ENCODE results near the gene GATC.
"Not testable (repeated sequence)": the region's sequence is repeated elsewhere in the genome, so short reads cannot be mapped to it uniquely, and the experiment has no call there.

GATC gene

DNA sequence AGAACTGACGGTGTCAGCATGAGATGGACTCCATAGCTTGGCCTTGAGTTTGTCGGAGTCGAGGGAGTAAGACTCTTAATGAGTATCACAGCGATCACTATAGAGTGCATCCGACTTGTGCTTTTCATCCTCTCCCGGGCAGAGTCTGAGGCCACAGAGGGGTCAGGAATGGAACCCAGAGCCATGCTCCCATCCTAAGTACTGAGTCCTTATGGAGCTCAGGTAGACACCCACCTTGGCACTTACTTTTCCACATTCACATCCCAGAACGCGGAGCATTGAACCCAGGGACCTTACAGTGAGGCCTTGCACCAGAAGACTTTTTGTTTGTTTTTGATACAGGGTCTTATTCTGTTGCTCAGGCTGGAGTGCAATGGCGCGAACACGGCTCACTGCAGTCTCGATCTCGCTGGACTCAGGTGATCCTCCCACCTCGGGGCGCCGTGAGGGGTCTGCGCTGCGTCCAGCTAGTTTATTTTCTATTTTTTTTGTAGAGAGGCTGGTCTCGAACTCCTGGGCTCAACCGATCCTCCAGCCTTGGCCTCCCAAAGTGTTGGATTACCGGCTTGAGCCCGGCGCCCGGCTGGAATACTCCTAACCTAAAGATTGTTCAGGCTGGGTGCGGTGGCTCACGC, 24.0 kb downstream of the GATC start:
- DNase-seq (ENCODE audit: low spot score): no peak

DNA sequence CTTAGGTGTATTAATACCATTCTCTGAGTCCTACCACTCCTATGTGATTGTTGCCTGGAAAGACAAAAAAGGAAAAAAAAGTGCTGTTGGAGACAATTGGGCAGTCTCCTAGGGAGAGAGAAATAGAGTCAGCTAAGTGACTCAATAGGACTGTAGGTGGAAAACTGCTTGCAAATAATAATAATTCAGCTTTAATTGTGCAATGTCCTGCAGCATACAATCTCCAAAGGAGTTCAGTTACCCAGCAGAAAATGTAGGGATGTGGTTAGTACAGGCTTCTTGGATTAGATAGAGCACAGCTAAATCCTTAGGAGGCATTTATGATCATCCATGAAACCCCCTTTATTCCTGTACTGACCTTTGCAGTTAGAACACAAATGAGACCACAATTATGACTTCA, 26.3 kb downstream of the GATC start:
- no peak for DNase-seq (ENCODE audit: low spot score)

DNA sequence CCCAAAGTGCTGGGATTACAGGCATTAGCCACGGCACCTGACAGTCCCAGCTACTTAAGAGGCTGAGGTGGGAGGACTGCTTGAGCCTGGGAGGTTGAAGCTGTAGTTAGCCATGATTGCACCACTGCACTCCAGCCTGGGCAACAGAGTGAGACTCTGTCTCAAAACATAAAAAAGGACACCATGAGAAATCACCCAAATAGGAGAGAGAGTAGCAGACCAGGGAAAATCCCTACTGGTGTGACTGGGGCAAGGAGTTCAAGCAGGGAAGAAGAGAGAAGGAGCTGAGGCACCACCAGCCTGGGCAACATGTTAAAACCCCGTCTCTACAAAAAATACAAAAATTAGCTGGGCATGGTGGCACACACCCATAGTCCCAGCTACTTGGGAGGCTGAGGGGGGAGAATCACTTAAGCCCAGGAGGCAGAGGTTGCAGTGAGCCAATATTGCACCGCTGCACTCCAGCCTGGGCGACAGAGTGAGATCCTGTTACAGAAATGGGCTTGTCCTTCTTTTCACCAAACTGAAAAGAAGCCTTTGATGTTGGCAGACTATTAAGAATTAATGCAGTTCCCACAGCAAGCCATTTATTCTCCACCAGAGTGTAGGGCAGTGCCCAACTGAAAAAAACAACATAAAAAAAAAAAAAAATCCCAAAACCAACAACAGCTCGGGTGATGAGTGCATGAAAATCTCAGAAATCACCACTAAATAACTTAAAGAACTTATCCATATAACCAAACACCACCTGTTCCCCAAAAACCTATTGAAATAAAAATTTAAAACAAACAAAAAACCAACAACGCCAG, 27.8 kb downstream of the GATC start:
- DNase-seq (ENCODE audit: low spot score): no peak

DNA sequence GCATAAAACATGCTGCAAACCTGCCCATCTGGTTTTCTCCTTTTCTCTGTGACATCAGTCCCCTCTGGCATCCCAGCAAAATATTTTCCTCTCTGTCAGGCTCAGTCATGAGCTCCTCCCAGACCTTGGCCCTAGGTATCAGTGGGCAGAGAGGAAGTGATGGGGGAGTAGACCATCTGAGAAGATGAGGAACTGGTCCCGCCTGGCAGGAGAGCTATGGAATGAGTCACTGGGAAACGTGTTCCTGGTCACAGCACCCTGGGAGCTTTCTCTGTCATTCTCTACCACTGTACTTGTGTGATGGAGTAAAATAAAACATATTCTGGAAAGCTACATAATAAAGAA, 28.3 kb downstream of the GATC start:
- no peak for DNase-seq (ENCODE audit: low spot score)

DNA sequence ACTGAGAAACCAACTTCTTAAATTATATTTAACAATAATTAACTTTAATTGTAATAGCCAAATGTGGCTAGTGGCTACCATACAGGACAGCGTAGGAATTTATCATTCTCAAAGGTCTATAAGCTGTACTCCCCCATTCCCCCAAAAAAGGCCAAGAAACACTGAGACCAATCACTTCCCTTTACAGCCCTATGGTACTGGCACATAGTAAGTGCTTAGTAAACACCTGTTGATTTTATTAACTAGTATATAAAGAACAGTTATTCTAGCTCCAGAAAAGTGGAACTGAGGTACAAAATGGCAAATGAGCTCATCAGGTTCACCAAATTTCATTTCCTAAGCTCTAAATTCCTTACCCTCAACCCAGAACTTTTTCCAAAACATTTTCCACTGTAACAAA, 29.4 kb downstream of the GATC start:
- no peak for DNase-seq (ENCODE audit: low spot score)

DNA sequence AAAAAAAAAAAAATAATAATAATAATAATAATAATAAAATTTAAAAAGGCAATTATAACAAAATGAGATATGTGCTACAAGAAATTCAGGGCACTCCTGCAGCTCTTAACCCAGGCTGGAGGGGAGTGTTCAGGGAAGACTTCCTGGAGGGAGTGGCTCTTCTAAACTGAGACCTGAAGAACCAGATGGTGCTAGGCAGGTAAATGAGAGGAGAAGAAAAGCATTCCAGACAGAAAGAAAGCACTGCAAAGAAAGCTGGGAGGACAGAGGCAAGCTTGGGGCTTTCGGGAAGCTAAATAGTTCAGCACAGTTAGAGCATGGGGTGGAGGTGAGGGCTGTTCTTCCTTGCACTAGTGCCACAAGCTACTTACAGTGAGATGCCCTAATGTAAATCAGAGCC, 33.2 kb downstream of the GATC start:
- DNase-seq (ENCODE audit: low spot score): no peak

DNA sequence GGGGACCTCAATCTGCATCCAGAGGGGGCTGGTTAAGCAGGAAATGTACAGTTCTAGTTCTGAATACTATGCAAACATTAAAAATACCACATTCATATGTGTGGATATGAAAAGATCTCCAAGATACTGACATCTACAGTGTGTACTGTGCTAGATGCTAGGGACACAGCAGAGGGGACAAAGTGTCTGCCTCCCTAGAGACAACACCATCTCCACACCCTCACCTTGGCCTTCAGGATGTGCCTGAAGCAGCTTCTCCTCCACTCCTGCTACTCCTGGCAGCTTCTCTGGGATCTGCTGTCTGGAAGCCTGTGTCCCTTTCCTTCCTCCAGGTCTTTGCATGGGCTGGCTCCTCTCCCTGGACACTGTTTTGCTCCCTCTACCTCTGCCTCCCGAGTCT, 34.0 kb downstream of the GATC start:
- no peak for DNase-seq (ENCODE audit: low spot score)

DNA sequence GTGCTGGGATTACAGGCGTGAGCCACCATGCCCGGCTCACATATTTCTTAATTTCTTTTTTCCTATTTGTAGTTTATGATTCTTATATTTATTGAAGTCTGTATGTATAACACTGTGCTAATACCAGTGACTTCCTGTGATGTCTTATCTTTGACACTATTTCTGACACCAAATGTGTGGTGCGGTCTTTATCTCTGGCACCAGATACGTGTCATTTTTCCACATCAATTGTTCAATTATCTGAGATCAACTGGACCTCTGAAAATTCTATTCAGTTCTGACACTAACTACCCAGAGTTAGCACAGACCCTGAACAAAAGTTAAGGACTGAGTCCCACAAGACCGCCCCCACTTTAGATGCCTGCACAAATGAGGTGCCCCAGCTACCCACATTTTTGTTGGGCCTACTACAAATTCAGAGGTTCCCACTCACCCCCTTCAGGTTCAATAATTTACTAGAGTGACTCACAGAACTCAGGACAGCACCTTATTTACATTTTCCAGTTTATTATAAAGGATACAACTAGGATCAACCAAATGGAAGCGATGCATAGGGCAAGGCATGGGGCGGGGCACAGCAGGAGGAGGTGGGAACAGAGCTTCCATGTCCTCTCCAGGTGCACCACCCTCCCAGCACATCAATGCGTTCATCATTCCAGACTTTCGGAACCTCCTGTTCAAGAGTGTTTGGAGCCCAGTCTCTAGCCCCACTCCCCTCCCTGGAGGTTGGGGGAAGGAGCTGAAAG, 35.0 kb downstream of the GATC start:
- no peak for DNase-seq (ENCODE audit: low spot score)

DNA sequence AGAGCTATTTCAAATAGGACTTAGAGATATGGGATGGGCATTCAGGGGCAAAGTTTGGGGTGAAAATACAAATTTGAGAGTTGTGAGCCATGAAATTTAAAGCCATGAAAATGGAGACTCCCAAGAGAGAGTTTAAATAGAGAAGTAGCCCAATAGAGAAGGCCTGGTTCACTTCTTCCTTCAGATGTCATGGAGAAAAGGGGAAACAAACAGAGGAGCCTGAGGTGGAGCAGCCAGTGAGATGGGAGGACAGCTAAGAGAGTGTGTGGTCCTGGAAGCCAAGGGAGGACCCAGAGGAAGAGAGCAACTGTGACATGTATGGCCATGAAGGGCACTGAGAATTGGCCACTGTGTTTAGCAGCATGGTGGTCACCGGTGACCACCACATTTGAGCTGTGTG, 37.4 kb downstream of the GATC start:
- DNase-seq (ENCODE audit: low spot score): no peak

DNA sequence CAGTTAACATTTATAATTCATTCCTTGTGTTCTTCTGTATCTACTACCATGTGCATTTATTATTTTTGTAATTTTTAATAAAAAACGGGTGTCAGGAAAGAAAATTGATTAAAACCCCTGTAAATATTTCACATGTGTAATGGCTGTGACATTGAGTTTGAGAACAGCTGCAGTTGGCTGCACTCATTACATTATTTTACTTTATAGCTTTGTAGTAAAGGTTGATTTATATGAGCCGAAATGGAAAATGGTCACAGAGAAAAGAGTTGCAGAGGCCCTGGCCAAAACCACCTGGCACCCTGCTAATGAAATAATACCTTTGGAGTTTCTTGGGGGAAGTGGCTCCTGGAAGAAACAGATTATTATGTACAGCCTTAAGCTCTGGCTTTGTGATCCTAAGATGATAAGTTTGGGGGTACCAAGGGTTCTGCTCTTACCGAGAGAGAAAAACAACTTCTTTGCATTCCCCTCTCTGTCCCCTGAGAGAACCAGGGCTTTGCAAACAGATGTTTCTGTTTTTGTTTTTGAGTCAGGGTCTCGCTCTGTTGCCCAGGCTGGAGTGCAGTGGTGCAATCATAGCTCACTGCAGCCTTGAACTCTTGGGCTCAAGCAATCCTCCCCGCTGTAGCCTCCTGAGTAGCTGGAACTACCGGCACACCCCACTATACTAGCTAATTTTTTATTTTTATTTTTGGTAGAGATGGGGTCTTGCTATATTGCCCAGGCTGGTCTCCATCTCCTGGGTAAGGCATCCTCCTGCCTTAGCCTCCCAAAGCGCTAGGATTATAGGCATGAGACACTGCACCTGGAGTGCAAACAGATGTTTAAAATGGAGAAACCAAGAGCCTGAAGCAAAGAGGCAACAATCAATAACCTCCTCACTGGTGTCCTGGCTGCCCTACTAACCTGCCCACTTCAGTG, 40.0 kb downstream of the GATC start:
- DNase-seq (ENCODE audit: low spot score): no peak

DNA sequence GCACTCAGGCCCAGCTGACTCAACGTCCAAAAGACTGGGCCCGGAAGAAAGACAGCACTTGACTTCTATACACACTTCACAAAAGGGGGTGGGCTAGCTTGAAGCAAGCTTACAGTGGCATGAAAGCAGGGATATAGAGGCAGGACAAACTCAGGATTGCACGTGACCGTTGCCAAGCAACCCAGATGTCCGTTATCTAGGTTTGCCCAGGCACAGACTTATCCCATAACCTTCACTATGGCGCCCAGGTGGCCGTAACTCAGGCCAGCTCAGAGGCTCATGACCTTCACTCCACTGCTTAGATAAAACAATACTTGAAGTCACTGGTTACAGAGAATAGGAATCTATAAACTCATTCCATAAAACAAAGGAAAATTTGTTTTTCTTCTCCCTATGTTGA, 41.3 kb downstream of the GATC start:
- DNase-seq (ENCODE audit: low spot score): not testable (repeated sequence)

DNA sequence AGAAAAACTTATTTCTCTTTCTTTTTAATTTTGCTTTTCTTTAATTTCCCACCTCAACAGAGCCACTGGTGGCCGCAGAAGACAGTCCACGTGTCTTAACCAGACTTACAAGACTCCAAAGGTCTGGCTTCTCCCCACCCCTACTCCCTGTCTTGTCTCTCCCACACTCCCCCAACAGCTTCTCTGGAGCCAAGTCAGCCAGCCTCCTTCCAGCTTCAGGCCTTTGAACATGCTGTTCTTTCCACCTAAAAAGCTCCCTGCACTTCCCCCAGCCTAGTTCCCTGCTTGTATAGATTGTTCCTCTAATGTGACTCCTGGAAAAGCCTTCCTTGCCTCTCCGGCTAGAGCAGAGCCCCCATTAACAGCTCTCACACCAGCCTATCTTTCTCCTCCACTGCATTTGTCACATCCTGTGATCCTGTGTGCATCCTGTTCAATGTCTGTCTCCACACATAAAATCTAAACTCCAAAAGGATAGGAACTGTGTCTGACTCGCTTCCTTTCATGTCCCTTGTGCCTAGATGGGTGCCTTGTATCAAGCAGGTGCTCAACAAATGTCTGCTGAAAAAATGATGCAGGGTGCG, 41.9 kb downstream of the GATC start:
- no peak for DNase-seq (ENCODE audit: low spot score)

DNA sequence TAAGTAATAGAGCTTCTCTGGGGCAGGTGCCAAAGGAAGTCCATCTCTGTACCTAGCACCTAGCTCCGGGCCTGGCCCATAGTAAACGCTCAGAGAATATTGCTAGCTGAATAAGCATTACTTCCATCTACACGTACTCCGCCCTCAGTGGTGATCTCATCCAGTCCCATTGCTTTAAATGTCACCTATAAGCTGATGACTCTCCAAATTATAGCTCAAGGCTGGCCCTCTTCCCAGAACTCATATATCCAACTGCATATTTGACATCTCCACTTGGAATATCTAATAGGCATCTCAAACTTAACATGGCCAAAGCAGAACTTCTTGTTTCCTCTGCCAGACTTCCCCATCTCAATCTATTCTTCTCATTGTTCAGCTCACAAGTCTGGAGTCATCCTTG, 42.8 kb downstream of the GATC start:
- DNase-seq (ENCODE audit: low spot score): no peak

DNA sequence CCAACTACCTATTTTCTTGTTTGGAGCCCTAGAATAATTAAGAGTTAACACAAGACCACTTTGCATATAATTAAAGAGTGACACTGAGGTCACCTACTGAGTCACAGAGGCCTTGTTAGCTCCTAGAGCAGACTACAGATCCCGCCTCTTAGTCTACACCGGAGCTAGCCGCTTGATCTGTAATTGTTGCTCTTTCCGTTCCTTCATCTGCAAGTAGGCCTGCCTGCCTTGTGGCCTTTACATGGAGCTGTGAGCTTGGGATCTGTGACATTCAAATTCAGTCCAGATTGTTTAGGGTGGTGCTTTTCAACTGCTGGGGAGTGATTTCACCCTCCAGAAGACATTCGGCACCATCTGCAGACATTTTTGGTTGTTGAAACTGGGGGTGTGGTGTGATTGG, 44.1 kb downstream of the GATC start:
- no peak for DNase-seq (ENCODE audit: low spot score)

DNA sequence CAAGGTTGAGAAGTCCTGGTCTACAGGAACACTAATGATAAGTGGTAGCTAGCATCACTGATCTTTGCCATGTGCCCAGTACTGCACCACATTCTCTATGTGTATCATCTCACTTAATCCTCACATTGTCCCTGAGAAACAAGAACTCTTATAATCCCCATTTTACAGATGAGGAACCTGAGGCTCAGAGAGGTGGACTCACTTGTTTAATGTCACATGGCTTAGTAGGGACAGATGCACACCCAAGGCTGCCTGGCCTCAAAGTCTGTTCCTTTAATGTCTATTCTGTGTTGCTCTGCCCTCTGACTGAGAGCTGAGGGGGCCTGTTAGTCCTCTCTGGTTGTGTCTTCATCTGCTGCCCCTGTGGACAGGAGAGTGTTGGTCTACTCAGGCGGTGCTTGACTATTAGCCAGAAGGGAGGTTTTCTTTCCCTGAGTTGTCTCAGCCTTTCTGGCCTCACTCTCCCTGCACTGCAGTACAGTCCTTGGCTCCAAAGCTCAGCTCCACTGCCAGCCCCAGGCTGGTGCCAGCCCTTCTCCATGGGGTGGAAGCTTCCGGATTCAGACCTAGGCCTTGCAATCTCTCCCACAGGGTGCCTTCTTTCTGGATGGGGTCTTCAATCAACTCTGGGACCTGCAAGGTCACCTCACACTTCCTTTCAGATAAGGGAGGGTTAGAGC, 44.7 kb downstream of the GATC start:
- DNase-seq (ENCODE audit: low spot score): no peak

DNA sequence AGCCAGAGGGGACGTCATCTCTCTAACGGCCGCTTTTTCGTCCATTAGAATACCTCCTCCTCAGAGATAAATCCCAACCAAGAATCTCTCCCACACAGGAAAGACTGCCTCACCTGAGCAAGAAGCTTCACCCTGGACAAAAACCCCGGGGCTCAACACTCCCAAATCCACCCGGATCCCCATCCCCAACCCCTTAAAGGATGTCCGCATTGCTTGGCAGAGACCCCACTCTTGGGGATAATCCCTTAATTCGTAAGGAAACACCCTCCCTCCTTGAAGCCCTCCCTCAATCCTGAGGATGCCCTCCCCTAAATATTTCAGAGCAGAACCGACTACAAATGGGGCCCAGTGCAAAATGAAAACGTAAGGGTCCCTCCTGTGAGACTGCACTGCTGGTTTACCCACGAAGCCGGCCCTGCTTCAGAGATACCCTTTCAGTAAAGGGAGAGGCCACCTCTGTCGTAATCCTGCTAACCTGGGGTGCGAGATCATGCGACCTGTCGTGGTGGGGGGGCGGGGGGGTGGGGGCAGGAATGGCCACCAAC, 49.0 kb downstream of the GATC start:
- DNase-seq (ENCODE audit: low spot score): no peak

DNA sequence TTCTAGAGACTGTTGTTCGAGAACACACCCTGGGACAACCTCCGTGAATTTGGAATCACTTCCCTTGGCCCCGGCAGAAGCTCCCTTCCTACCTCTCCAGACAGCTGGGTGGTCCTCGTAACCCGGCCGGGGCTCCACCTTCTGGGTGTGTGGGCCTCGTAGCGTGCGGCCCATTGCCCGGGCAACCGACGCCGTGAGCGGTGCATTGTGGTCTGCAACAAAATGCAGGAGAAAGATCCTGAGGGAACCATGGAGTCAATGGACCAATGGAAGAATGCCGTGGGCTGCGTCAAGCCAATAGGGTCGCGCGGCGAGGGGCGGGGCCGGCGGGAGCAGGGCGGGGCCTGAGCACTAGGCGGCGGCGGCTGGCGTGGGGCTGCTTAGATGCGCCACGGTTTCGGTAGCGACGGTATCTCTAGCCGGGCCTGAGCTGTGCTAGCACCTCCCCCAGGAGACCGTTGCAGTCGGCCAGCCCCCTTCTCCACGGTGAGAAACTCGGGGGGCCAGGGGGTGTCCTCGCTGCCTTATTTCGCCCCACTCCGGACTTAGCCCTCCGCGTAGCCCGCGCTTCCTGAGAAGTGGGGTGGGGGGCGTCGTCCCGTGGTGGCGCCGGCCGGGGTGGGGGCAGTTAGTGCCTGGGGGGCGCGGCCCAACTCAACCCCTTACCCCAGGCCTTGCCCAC, 49.6 kb downstream of the GATC start, which contains the start of gene DYNLL1:
Gene DYNLL1, plus strand, starts transcription at position 383 of the 682 bp plus-strand sequence. CDS start 309 bp downstream, outside the sequence.
- DNase-seq (ENCODE audit: low spot score): peak; percentile 87

DNA sequence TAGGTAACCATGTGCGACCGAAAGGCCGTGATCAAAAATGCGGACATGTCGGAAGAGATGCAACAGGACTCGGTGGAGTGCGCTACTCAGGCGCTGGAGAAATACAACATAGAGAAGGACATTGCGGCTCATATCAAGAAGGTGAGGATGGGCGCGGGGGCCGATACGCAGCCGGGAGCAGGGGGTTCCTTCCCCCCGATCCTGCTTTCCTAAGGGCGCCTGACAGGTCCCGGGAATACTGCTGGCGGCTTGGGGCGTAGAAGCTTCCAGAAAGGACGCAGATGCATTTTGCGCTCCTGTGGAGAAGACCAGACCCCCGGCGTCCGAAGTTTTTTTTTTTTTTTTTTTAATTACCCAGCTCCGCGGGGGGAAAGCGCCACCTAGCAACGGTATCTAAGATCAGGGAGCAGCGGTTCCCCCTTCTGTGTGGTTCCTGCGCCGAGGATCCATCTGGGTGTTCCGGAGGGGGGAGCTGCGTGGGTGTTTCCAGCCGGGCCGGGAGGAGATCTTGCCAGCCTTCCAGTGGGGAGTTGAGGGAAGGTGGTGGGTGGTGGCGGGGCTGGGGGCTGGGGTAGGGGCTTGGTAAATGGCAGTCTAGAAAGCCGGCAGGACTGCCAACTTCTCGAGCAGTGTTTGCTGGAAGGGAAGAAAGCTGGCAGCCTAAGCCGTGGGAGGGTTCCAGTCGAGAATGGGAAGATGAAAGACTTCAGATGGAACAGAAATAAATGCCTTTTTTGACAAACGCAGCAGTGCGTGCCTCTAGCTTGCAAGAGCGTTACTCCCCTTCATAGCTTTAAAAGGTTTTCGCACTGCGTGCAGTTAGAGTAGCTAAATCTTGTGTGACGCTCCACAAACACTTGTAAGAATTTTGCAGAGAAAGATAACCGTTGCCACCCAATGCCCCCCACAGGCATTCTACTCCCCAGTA, 50.4 kb downstream of the GATC start:
- DNase-seq (ENCODE audit: low spot score): peak; percentile 22

DNA sequence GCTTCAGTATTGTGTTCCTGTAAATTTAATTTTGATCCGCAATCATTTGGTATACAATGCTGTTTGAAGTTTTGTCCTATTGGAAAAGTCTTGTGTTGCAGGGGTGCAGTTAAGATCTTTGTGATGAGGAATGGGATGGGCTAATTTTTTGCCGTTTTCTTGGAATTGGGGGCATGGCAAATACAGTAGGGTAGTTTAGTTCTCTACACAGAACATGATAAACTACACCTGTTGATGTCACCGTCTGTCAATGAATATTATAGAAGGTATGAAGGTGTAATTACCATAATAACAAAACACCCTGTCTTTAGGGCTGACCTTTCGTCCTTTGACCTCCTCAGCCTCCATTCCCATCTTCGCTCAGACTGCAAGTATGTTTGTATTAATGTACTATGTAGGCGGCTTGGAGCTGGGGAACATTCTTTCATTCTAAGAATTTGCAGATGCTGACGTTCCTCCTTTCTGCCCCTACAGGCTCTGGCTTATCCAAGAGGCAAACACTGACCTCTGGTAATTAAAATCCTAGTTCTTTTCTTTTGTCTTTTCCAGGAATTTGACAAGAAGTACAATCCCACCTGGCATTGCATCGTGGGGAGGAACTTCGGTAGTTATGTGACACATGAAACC, 51.4 kb downstream of the GATC start:
- no peak for DNase-seq (ENCODE audit: low spot score)

Measured in HuH-7 (cell line).